ENCODE data around the gene SORT1. TPM values are rescaled to one million over a fixed set of nuclear protein-coding genes. Genes with fewer than 3 reads are reported as not detected.
"Not testable (repeated sequence)": the region's sequence is repeated elsewhere in the genome, so short reads cannot be mapped to it uniquely, and the experiment has no call there.

Gene SORT1
- total RNA-seq, 4 donors from 2014 or later, result 24.8 to 124 (median 96.0) TPM

DNA sequence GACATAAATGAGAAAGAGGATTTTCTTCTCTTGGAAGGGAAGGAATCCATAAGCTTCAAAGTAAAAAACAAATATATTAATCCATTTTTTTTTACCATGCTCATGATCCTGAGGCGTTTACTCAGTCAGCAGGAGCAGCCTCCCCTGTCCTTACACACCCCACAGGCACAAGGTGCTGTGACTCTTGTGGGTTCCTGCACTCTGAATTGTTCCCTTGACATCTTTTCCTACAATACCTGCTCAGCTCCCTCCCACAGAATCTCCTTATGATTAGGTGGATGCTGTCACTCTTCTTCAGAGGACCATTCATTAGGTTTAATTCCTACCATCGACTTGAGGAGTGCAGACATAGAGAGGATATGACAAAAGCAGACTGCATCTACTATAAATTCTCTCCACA lies 104.7 kb downstream of the SORT1 start:
- H3K9me3 ChIP-seq, result no peaks in the 10 kb centered on the region
- no peaks in the 10 kb centered on the region for H3K4me1 ChIP-seq
- no peak overlapping the region for H3K27ac ChIP-seq
- no peak overlapping the region for H3K4me3 ChIP-seq
- no peaks in the 10 kb centered on the region for H3K27me3 ChIP-seq
- no peak for DNase-seq
- no peak for TF ChIP-seq POLR2A (IDR thresholded peaks at IDR 0.05)
- TF ChIP-seq CTCF (IDR thresholded peaks at IDR 0.05), result no peak
- no peaks in the 10 kb centered on the region for H3K36me3 ChIP-seq

- no peak overlapping the region for H3K4me3 ChIP-seq
- no peak for DNase-seq
- H3K27ac ChIP-seq, result no peak overlapping the region
- H3K36me3 ChIP-seq, result no peaks in the 10 kb centered on the region
- no peaks in the 10 kb centered on the region for H3K27me3 ChIP-seq
- H3K9me3 ChIP-seq, result no peaks in the 10 kb centered on the region
- no peaks in the 10 kb centered on the region for H3K4me1 ChIP-seq
- no peak for TF ChIP-seq CTCF (IDR thresholded peaks at IDR 0.05)
- TF ChIP-seq POLR2A (IDR thresholded peaks at IDR 0.05), result no peak
These were observed 105.4 kb downstream of the SORT1 start for GRCh38 chr1:109292364-109292763.

DNA sequence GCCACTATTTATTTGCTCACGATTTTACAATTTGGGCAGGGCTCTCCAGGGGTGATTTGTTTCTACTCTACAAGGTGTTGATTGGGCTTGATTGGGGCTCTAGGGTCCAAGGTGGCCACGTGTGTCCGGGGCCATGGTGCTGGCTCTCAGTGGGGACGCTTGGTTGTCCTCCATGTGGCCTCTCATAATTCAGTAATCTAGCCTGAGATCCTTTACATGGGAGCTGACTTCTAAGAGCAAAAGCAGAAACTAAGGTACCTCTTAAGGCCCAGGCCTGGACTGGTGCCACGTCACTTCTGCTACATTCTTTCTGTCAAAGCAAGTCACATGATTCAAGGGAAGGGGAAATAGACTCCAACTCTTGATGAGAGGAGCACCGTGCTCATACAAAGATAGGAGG lies 106.7 kb downstream of the SORT1 start:
- Histone ChIP-seq H3K27me3 (no peaks in the 10 kb centered on the region), H3K4me3 (no peak overlapping the region), H3K4me1 (no peaks in the 10 kb centered on the region), H3K9me3 (no peaks in the 10 kb centered on the region), H3K27ac (no peak overlapping the region), H3K36me3 (no peaks in the 10 kb centered on the region)
- DNase-seq, result no peak
- no peak for TF ChIP-seq POLR2A (IDR thresholded peaks at IDR 0.05)
- no peak for TF ChIP-seq CTCF (IDR thresholded peaks at IDR 0.05)

DNA sequence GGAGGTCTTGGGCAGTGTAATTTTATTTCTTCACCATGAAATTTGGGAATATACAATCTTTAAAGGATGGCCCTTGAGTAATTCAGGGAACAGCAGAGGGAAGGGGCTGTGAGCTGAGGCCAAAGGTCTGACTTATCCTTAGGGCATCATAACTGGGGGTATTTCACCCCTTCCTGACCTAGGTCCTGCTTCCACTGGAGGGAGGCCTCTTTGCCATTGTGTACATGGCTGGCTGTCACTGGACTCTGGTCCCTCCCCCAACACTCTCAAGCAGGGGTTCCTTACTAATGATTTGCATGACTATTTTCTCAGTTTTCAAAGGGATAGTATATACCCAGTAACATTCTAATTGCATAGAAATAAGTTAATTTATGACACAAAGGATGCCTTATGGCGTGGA lies 107.6 kb downstream of the SORT1 start:
- H3K4me1 ChIP-seq, result no peaks in the 10 kb centered on the region
- no peak overlapping the region for H3K27ac ChIP-seq
- no peak for TF ChIP-seq POLR2A (IDR thresholded peaks at IDR 0.05)
- no peak for TF ChIP-seq CTCF (IDR thresholded peaks at IDR 0.05)
- no peak for DNase-seq
- H3K36me3 ChIP-seq, result no peaks in the 10 kb centered on the region
- no peak overlapping the region for H3K4me3 ChIP-seq
- H3K9me3 ChIP-seq, result no peaks in the 10 kb centered on the region
- H3K27me3 ChIP-seq, result no peaks in the 10 kb centered on the region

GRCh38 chr1:109286762-109287161 lies 111.0 kb downstream of the SORT1 start:
- H3K9me3 ChIP-seq, DNase-seq, H3K27me3 ChIP-seq, H3K36me3 ChIP-seq, H3K27ac ChIP-seq, H3K4me3 ChIP-seq: not testable (repeated sequence)
- H3K4me1 ChIP-seq, result peaks cover 0 to 11% (median 4%) of the 10 kb centered on the region in 4 donors

GRCh38 chr1:109283748-109284600 lies 113.7 kb downstream of the SORT1 start:
- Histone ChIP-seq H3K4me3 (peak overlapping the region; percentile 59 to 75 (median 61)), H3K27ac (peak overlapping the region; percentile 73 to 85 (median 84)), H3K4me1 (peaks cover 0 to 13% (median 4%) of the 10 kb centered on the region in 4 donors), H3K36me3 (no peaks in the 10 kb centered on the region), H3K9me3 (no peaks in the 10 kb centered on the region), H3K27me3 (no peaks in the 10 kb centered on the region)
- TF ChIP-seq POLR2A (IDR thresholded peaks at IDR 0.05), result no peak
- no peak for TF ChIP-seq CTCF (IDR thresholded peaks at IDR 0.05)
- no peak for DNase-seq

All from Peyer's patch (tissue), 4 donors.